Ishikawa (cell line): Measurements from ENCODE around the gene FRMD4B.

Experiments used
- CREB1 ChIP-seq: IDR thresholded peaks from 2 replicates; pipeline ENCODE4 v1.6.1; 2012; ENCODE audit warnings: low read depth
- EP300 ChIP-seq: IDR thresholded peaks from 2 replicates; pipeline ENCODE4 v1.6.1; 2012; ENCODE audit warnings: borderline replicate concordance
- FOXM1 ChIP-seq: IDR thresholded peaks from 2 replicates; pipeline ENCODE4 v1.6.1; 2012; ENCODE audit warnings: low read depth, borderline replicate concordance
- MAX ChIP-seq: IDR thresholded peaks from 2 replicates; pipeline ENCODE4 v1.6.1; 2012
- NFIC ChIP-seq: IDR thresholded peaks from 2 replicates; pipeline ENCODE4 v1.6.1; 2012
- RAD21 ChIP-seq: IDR thresholded peaks from 2 replicates; pipeline ENCODE4 v1.6.1; 2012; ENCODE audit warnings: low read depth
- REST ChIP-seq: IDR thresholded peaks from 2 replicates; pipeline ENCODE4 v1.6.1; 2012; ENCODE audit warnings: low read depth, mild to moderate bottlenecking
- USF1 ChIP-seq: IDR thresholded peaks from 2 replicates; pipeline ENCODE4 v1.6.1; 2012
- YY1 ChIP-seq: IDR thresholded peaks from 2 replicates; pipeline ENCODE4 v1.6.1; 2012; ENCODE audit warnings: low read depth

GRCh38 chr3:69384326-69384725 lies 1.6 kb downstream of the FRMD4B start:
- no peak for TF ChIP-seq REST
- no peak for TF ChIP-seq YY1
- TF ChIP-seq MAX = no peak
- TF ChIP-seq USF1 = no peak
- TF ChIP-seq RAD21 = no peak
- no peak for TF ChIP-seq CREB1
- TF ChIP-seq NFIC = no peak
- TF ChIP-seq FOXM1 = no peak
- TF ChIP-seq EP300 = no peak
